HCT116 (cell line): Measurements from ENCODE around the gene TMEM165.

Experiments used
- CEBPB ChIP-seq: IDR thresholded peaks from 2 replicates; pipeline ENCODE4 v1.6.1; 2012; ENCODE audit warnings: low read depth
- EZH2 ChIP-seq: fragments of 200-600 bp; sonication (generic); IDR thresholded peaks from 2 replicates; pipeline ENCODE4 v1.6.1; 2017; ENCODE audit warnings: antibody characterized with exemption, mixed run types
- EZH2phosphoT487 ChIP-seq: fragments of 200-600 bp; IDR thresholded peaks from 2 replicates; pipeline ENCODE4 v1.6.1; 2018; ENCODE audit warnings: antibody characterized with exemption, borderline replicate concordance
- JUND ChIP-seq: IDR thresholded peaks from 2 replicates; pipeline ENCODE4 v1.6.1; 2012
- POLR2A ChIP-seq: IDR thresholded peaks from 2 replicates; pipeline ENCODE4 v1.7.0; 2011; ENCODE audit warnings: borderline replicate concordance; ENCODE audit not compliant: insufficient read depth, insufficient read length; ENCODE audit errors: extremely low read depth
- POLR2AphosphoS5 ChIP-seq: IDR thresholded peaks from 2 replicates; pipeline ENCODE4 v1.6.1; 2011; ENCODE audit warnings: mild to moderate bottlenecking, low read depth, low read length, moderate library complexity
- SIN3A ChIP-seq: IDR thresholded peaks from 2 replicates; pipeline ENCODE4 v1.6.1; 2012; ENCODE audit warnings: low read depth
- SP1 ChIP-seq: IDR thresholded peaks from 2 replicates; pipeline ENCODE4 v1.6.1; 2012; ENCODE audit warnings: low read depth
- TCF7L2 ChIP-seq: IDR thresholded peaks from 2 replicates; pipeline ENCODE4 v1.7.0; 2011; ENCODE audit warnings: borderline replicate concordance, inconsistent platforms; ENCODE audit not compliant: insufficient read depth, insufficient read length; ENCODE audit errors: extremely low read depth
- YY1 ChIP-seq: IDR thresholded peaks from 2 replicates; pipeline ENCODE4 v1.6.1; 2011; ENCODE audit warnings: low read length, low read depth, moderate library complexity, mild to moderate bottlenecking; ENCODE audit not compliant: insufficient replicate concordance; ENCODE audit errors: extremely low read depth
- TF ChIP-seq, protein P1 (sequence below), 3 experiments: fragments of 200-600 bp in 1 of 3; sonication (generic) in 1 of 3; IDR thresholded peaks in 2 of 3; conservative IDR thresholded peaks in 1 of 3; 2 replicates each; pipeline ENCODE4 v1.5.1; 2012 to 2017; ENCODE audit warnings: low read depth in 2 of 3, low read length in 2 of 3, antibody characterized with exemption in 1 of 3, borderline replicate concordance in 1 of 3, control low read depth in 1 of 3, mild to moderate bottlenecking in 1 of 3, mixed read lengths in 1 of 3, mixed run types in 1 of 3, moderate library complexity in 1 of 3; ENCODE audit not compliant: insufficient read depth in 1 of 3
- TF ChIP-seq, protein P2 (sequence below): IDR thresholded peaks from 2 replicates; pipeline ENCODE4 v1.6.1; 2012; ENCODE audit warnings: low read depth

DNA sequence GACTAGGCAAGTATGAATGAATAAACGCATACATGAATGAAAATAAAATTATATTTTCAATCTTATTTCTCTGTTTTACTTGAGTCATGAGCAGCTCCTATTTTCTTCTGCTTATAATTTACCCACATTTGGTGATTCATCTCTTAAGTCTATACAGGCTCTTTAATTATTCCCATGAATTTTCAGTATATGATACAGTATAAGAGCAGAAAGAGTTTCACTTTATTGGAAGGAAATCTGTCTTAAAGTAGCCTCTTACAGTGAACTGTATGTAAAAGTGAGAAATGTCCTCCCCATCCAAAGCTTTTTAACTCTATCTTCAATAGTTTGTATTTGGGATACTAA is 50.8 kb downstream of the TMEM165 start:
- no peak for TF ChIP-seq YY1
- TF ChIP-seq, protein P1, sequence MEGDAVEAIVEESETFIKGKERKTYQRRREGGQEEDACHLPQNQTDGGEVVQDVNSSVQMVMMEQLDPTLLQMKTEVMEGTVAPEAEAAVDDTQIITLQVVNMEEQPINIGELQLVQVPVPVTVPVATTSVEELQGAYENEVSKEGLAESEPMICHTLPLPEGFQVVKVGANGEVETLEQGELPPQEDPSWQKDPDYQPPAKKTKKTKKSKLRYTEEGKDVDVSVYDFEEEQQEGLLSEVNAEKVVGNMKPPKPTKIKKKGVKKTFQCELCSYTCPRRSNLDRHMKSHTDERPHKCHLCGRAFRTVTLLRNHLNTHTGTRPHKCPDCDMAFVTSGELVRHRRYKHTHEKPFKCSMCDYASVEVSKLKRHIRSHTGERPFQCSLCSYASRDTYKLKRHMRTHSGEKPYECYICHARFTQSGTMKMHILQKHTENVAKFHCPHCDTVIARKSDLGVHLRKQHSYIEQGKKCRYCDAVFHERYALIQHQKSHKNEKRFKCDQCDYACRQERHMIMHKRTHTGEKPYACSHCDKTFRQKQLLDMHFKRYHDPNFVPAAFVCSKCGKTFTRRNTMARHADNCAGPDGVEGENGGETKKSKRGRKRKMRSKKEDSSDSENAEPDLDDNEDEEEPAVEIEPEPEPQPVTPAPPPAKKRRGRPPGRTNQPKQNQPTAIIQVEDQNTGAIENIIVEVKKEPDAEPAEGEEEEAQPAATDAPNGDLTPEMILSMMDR (IDR thresholded peaks at IDR 0.05 in 2 of 3, conservative IDR thresholded peaks at IDR 0.05 in 1 of 3; ENCODE audit: borderline replicate concordance in 1 of 3, insufficient read depth in 1 of 3, low read depth in 2 of 3, low read length in 2 of 3) = no peak
- TF ChIP-seq POLR2AphosphoS5 = no peak
- TF ChIP-seq SP1 = no peak
- TF ChIP-seq EZH2 = no peak
- TF ChIP-seq, protein P2, sequence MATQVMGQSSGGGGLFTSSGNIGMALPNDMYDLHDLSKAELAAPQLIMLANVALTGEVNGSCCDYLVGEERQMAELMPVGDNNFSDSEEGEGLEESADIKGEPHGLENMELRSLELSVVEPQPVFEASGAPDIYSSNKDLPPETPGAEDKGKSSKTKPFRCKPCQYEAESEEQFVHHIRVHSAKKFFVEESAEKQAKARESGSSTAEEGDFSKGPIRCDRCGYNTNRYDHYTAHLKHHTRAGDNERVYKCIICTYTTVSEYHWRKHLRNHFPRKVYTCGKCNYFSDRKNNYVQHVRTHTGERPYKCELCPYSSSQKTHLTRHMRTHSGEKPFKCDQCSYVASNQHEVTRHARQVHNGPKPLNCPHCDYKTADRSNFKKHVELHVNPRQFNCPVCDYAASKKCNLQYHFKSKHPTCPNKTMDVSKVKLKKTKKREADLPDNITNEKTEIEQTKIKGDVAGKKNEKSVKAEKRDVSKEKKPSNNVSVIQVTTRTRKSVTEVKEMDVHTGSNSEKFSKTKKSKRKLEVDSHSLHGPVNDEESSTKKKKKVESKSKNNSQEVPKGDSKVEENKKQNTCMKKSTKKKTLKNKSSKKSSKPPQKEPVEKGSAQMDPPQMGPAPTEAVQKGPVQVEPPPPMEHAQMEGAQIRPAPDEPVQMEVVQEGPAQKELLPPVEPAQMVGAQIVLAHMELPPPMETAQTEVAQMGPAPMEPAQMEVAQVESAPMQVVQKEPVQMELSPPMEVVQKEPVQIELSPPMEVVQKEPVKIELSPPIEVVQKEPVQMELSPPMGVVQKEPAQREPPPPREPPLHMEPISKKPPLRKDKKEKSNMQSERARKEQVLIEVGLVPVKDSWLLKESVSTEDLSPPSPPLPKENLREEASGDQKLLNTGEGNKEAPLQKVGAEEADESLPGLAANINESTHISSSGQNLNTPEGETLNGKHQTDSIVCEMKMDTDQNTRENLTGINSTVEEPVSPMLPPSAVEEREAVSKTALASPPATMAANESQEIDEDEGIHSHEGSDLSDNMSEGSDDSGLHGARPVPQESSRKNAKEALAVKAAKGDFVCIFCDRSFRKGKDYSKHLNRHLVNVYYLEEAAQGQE = no peak
- no peak for TF ChIP-seq EZH2phosphoT487
- no peak for TF ChIP-seq POLR2A
- TF ChIP-seq JUND = no peak
- no peak for TF ChIP-seq CEBPB
- no peak for TF ChIP-seq TCF7L2
- no peak for TF ChIP-seq SIN3A
